GM12801 (cell line): ENCODE data around the gene SKI.

Source experiments
- CTCF ChIP-seq: IDR thresholded peaks from one replicate; pipeline ENCODE4 v1.5.1; 2011; ENCODE audit warnings: control low read depth; ENCODE audit not compliant: insufficient read length; ENCODE audit errors: extremely low read depth

The SKI gene

DNA sequence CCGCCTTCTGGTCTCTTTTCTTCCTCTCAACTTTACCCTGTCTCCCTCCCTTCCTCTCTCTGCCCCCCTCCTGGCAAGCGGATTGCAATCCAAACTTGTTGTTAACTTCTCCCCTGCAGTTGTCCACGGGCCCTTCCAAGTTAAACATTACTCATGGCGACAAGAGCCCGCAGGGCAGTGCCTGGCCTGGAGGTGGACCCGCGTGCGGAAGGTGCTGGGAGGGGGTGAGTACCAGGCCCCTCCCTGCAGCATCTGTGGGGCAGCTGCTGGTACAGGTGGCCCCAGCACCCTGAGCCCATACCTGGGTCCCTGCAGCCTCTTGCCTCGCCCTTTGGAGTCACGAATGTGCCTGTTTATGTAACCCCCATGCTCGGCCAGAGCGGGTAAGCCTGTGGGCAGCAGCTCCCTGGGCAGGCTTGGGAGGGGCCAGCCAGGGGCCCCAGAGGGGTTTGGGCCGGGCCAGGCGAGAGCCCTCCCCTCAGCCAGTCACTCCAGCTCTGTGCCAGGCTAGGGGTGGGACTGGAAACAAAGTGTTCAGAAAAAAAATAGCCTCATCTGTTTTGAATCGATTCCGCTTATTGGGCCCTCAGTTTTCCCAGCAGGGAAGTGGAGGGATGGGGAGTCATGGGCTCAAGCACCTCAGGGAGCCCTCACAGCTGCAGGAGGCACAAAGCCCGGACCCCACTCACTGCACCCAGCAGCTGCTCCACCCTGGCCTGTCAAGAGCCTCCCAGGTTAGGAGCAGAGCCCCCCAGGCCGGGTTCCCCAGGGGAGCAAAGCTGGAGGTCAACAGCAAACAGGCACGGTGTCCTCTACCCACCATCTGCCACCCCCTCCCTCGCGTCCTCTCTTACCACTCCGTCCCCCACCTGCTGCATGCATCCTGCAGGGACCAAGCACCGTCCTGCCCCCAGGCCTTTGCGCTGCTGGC lies 19.5 kb upstream of the SKI start:
- no peak for TF ChIP-seq CTCF

DNA sequence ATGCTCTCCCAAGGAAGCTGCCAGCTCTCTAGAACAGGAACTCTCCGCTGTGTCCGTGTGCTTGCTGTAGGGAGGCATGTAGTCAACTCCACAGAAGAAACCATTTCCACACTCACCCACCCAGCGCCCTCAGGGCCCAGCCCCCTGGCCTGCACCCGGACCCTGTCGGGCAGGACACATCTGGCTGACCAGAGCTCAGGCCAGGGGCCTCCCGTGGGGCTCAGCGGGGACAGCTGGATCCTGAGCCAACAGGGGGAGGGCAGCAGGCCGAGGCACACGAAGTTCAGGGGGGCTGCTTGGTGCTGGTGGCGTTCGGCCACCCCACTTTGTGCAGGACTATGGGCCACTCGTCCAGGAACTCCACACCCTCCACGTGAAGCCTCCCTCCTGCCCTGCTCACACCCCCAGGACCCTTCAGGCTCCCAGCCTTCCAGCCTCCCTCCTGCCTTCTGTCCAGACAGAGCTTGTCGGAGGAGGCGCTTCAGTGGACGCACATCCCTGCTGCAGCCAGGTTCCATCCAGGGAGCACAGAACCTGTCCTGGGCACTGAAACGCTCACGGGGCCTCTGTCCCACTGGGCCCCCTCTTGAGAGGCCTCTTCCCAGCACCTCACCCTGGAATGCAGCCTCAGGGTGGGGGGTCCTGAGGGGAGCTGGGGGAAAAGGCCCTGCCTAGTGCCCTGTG lies 18.6 kb upstream of the SKI start:
- no peak for TF ChIP-seq CTCF

DNA sequence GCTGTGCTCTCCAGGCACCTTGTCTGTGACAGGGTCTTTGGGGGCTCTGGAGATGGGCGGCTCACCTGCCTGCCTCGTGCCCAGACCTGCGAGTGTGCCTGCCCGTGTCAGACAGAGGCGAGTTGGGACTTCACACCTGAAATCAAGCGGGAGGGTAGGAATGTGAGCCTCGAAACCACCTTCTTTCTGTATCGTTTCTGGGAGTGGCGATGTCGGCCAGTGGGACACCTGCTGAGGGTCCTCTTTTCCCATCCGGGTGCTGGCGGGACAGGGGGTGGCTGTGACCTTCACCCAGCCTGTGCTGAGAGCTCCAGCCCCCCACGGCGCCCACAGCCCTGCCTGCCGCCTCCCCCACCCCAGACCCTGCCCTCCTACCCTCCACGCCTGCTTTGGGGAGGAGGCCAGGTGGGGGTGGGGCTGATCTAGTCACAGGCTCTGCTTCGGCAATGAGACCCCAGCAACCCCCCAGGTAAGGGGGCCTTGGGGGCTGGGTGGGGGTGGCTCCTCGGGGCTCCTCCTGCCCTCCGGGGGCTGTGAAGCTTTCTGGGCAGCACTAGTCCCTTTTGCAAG lies 17.9 kb upstream of the SKI start:
- no peak for TF ChIP-seq CTCF

DNA sequence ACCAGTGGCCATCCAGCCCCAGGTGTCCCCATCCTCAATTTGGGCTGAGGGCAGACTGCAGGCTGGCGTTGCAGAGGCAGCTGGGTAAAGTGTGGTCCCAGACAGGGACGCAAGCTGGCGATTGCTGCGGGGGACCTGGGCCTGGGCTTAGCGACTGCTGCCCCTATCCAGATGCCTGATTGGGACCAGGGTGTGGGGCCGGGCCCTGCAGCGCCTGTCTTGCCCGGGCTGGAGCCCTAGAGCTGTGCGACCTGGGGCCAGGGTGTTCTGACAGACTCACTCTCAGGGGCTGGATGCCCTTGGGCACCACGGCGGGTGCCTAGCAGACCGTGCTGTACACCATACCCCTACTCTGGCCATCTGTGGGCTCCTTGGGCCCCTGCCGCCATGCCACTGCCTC lies 17.3 kb upstream of the SKI start:
- no peak for TF ChIP-seq CTCF

DNA sequence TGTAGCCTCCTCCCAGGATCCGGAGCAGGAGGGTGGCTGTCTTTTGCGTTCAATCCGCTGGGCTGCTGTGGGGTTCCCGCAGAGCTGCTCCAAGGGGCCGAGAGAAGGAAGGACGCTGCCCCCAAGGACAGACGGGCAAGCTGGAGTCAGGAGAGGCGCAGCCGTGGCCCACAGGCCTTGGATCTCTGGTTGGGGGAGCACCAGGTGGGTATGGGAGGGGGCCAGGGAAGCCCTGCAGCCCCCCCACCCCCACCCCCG lies 15.9 kb upstream of the SKI start:
- TF ChIP-seq CTCF, result no peak

- no peak for TF ChIP-seq CTCF
These were observed 15.3 kb upstream of the SKI start for GRCh38 chr1:2212532-2213491.
